Hepatocyte (in vitro differentiated cells): Measurements from ENCODE around the gene GRIK2.

ENCODE experiments used
- EZH2 ChIP-seq: fragments of 200-600 bp; sonication (generic); IDR thresholded peaks from 2 replicates; pipeline ENCODE4 v1.6.1; 2016; ENCODE audit warnings: antibody characterized with exemption, mild to moderate bottlenecking, borderline replicate concordance
- EZH2phosphoT487 ChIP-seq: fragments of 200-600 bp; sonication (generic); IDR thresholded peaks from one replicate; pipeline ENCODE4 v1.6.1; 2018; ENCODE audit warnings: antibody characterized with exemption, mild to moderate bottlenecking, low read depth, moderate library complexity; ENCODE audit not compliant: unreplicated experiment, severe bottlenecking
- TF ChIP-seq, protein P1 (sequence below): fragments of 200-600 bp; sonication (generic); IDR thresholded peaks from 2 replicates; pipeline ENCODE4 v1.5.1; 2016; ENCODE audit warnings: antibody characterized with exemption, mild to moderate bottlenecking; ENCODE audit not compliant: poor library complexity

DNA sequence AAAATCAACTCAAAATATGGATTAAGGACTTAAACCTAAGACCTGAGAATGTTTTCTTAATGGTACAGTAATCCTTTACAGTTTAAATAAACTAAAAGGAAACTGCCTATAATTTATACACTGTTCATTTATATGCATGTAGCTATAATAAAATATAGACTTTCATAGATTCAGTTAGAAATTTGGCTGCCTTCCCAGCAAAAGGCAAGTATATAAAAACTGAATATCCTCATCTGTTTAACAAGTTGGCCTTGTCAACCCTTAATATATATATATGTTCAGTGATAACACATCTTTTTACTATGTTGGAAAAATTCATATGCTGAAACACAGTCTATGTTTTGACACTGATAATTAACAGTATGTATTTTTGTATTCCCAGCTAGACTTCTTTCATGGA is 123.1 kb downstream of the GRIK2 start:
- TF ChIP-seq, protein P1, sequence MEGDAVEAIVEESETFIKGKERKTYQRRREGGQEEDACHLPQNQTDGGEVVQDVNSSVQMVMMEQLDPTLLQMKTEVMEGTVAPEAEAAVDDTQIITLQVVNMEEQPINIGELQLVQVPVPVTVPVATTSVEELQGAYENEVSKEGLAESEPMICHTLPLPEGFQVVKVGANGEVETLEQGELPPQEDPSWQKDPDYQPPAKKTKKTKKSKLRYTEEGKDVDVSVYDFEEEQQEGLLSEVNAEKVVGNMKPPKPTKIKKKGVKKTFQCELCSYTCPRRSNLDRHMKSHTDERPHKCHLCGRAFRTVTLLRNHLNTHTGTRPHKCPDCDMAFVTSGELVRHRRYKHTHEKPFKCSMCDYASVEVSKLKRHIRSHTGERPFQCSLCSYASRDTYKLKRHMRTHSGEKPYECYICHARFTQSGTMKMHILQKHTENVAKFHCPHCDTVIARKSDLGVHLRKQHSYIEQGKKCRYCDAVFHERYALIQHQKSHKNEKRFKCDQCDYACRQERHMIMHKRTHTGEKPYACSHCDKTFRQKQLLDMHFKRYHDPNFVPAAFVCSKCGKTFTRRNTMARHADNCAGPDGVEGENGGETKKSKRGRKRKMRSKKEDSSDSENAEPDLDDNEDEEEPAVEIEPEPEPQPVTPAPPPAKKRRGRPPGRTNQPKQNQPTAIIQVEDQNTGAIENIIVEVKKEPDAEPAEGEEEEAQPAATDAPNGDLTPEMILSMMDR: no peak
- TF ChIP-seq EZH2phosphoT487 (no peak), EZH2 (no peak)
